ENCODE results near the gene PDSS2.

The PDSS2 gene

DNA sequence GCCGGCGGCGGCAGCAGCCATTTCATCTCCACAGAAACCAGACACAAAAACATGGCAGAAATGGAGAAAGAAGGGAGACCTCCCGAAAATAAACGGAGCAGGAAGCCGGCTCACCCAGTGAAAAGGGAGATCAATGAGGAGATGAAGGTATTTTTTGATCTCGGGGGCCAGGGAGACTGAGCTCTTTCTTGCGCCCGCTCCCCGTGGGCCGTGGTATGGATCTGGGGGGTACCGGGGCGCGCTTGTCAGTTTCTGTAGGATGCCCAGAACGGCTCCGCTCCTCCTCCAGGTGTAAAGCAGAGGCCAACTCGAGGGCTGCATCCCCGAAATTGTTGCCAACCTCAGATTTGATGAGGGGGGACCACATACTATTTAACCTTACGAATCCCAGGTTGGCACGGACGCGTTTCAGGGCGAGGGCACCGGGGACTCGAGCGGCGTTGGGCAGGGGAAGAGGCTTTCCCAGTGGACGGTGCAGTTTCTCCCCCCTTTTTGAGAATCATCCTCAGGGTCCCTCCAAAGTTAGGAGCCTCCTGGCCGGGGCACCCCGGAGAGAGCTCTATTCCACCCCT is 31.3 kb upstream of the PDSS2 start:
- Histone ChIP-seq H3K9me2 (replicated peaks; ENCODE audit: low read depth, low read length) (no peaks in the 10 kb centered on the region), H3F3A (ENCODE audit: low read depth) (peaks cover 2% of the 10 kb centered on the region; the same call in 1 of the 2 replicates), H3K9me3 (ENCODE audit: insufficient read depth, low read depth, low read length) (no peaks in the 10 kb centered on the region), H3K4me3 (ENCODE audit: low read length, poor library complexity, severe bottlenecking) (peak overlapping the region; percentile 89), H3K79me2 (ENCODE audit: insufficient read depth, low read length) (peaks cover 57% of the 10 kb centered on the region), H3K27me3 (ENCODE audit: insufficient read depth, low read length, poor library complexity, severe bottlenecking) (no peaks in the 10 kb centered on the region), H3K4me1 (ENCODE audit: insufficient read depth, low read length, poor library complexity, severe bottlenecking) (peaks cover 56% of the 10 kb centered on the region), H3K4me2 (ENCODE audit: low read depth, low read length, poor library complexity, severe bottlenecking) (peak overlapping the region; percentile 93), H3K9ac (ENCODE audit: low read depth, low read length, poor library complexity, severe bottlenecking) (peak overlapping the region; percentile 89), H3K36me3 (ENCODE audit: insufficient read depth, low read length) (no peaks in the 10 kb centered on the region), H2AFZ (ENCODE audit: low read length) (peak overlapping the region; percentile 93), H4K20me1 (ENCODE audit: insufficient read depth, low read length, poor library complexity, severe bottlenecking) (peaks cover 4% of the 10 kb centered on the region)
- TF ChIP-seq EZH2phosphoT487 (IDR thresholded peaks at IDR 0.05; ENCODE audit: borderline replicate concordance) (no peak), CTCF (conservative IDR thresholded peaks at IDR 0.05; ENCODE audit: low read length) (no peak)

DNA sequence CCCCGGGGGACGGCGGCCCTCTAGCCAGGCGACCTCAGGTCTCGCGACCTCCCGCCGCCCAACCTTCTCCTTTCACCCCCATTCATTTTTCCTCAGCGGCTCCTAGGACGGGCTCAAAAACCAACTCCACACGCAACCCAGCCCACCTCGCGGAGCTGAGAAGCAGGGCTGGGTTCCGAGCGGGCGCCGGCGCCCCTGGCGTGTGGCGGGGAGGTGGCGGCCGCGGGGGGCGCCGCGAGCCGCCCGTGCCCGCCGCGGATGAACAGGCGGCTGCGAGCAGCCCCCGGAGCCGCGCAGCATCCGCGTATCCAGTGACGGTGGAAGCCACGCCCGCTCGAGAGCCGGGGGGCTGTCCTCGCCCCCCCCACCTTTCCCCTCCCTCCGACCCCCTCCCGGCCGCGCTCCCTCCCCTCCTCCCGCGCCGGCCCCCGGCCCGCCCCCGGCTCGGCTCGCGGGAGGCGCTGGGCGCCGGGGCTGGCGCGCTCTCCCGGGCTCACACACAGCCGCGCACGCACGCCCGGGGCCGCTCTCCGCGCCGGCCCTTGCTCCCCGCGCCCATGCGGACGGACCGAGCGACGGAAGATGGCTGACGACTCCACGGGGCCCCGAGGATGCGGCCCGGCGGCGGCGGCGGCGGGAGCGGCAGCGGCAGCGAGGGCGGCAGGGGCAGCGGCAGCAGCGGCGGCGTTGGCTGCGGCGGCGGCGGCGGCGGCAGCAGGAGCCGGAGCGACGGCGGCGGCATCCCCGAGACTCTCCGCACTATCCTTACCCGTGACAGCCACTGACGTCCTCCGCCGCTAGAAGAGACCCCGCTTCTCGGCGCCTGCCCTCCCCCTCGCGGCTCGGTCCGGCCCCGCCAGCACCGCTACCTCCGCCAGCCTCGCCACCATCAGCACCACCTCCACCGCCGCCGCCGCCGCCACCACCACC is 30.5 kb upstream of the PDSS2 start, which contains the start of gene SOBP:
TSS of gene SOBP (plus strand) at position 482 of the 930 bp plus-strand sequence. CDS start 500 bp downstream, outside the sequence.
- peak within 1 kb of the TSS; percentile 89 for H3K4me3 ChIP-seq (ENCODE audit: low read length, poor library complexity, severe bottlenecking)
- no peaks in the 10 kb centered on the region for H3K27me3 ChIP-seq (ENCODE audit: insufficient read depth, low read length, poor library complexity, severe bottlenecking)
- no peaks in the 10 kb centered on the region; the same call in 1 of the 2 replicates for H3F3A ChIP-seq (ENCODE audit: low read depth)
- H3K9me2 ChIP-seq (replicated peaks; ENCODE audit: low read depth, low read length), result no peaks in the 10 kb centered on the region
- TF ChIP-seq EZH2phosphoT487 (IDR thresholded peaks at IDR 0.05; ENCODE audit: borderline replicate concordance) (no peak), CTCF (conservative IDR thresholded peaks at IDR 0.05; ENCODE audit: low read length) (peak; percentile 15; the same call in 1 of the 2 replicates)
- peaks cover 51% of the 10 kb centered on the region for H3K79me2 ChIP-seq (ENCODE audit: insufficient read depth, low read length)
- H3K4me2 ChIP-seq (ENCODE audit: low read depth, low read length, poor library complexity, severe bottlenecking), result peak within 1 kb of the TSS; percentile 93
- H4K20me1 ChIP-seq (ENCODE audit: insufficient read depth, low read length, poor library complexity, severe bottlenecking), result peaks cover 4% of the 10 kb centered on the region
- no peaks in the 10 kb centered on the region for H3K9me3 ChIP-seq (ENCODE audit: insufficient read depth, low read depth, low read length)
- peak within 1 kb of the TSS; percentile 89 for H3K9ac ChIP-seq (ENCODE audit: low read depth, low read length, poor library complexity, severe bottlenecking)
- peak within 1 kb of the TSS; percentile 95 for H2AFZ ChIP-seq (ENCODE audit: low read length)
- peaks cover 49% of the 10 kb centered on the region for H3K4me1 ChIP-seq (ENCODE audit: insufficient read depth, low read length, poor library complexity, severe bottlenecking)
- no peaks in the 10 kb centered on the region for H3K36me3 ChIP-seq (ENCODE audit: insufficient read depth, low read length)

- Histone ChIP-seq H4K20me1 (ENCODE audit: insufficient read depth, low read length, poor library complexity, severe bottlenecking) (peaks cover 4% of the 10 kb centered on the region), H3K79me2 (ENCODE audit: insufficient read depth, low read length) (peaks cover 42% of the 10 kb centered on the region), H3K9ac (ENCODE audit: low read depth, low read length, poor library complexity, severe bottlenecking) (peak overlapping the region; percentile 83), H3K9me2 (replicated peaks; ENCODE audit: low read depth, low read length) (no peaks in the 10 kb centered on the region), H3F3A (ENCODE audit: low read depth) (no peaks in the 10 kb centered on the region), H3K4me2 (ENCODE audit: low read depth, low read length, poor library complexity, severe bottlenecking) (peak overlapping the region; percentile 92), H3K36me3 (ENCODE audit: insufficient read depth, low read length) (no peaks in the 10 kb centered on the region), H3K4me3 (ENCODE audit: low read length, poor library complexity, severe bottlenecking) (peak overlapping the region; percentile 89), H2AFZ (ENCODE audit: low read length) (peak overlapping the region; percentile 95), H3K27me3 (ENCODE audit: insufficient read depth, low read length, poor library complexity, severe bottlenecking) (no peaks in the 10 kb centered on the region), H3K4me1 (ENCODE audit: insufficient read depth, low read length, poor library complexity, severe bottlenecking) (peaks cover 41% of the 10 kb centered on the region), H3K9me3 (ENCODE audit: insufficient read depth, low read depth, low read length) (no peaks in the 10 kb centered on the region)
- no peak for TF ChIP-seq CTCF (conservative IDR thresholded peaks at IDR 0.05; ENCODE audit: low read length)
- no peak for TF ChIP-seq EZH2phosphoT487 (IDR thresholded peaks at IDR 0.05; ENCODE audit: borderline replicate concordance)
Measured at GRCh38 chr6:107488875-107489635, 29.7 kb upstream of the PDSS2 start.
